CD4-positive, alpha-beta T cell treated with Interleukin-2 at 100 ng/mL for 4 hours (primary cell): ENCODE data around the gene CSGALNACT2.
A peak's percentile ranks its signal among the peaks of the same experiment; 100 is the strongest.

Experiments used
- DNase-seq: peaks from one replicate; pipeline ENCODE4 v3.0.0-alpha.2; 2020; ENCODE audit warnings: low spot score

The CSGALNACT2 gene

DNA sequence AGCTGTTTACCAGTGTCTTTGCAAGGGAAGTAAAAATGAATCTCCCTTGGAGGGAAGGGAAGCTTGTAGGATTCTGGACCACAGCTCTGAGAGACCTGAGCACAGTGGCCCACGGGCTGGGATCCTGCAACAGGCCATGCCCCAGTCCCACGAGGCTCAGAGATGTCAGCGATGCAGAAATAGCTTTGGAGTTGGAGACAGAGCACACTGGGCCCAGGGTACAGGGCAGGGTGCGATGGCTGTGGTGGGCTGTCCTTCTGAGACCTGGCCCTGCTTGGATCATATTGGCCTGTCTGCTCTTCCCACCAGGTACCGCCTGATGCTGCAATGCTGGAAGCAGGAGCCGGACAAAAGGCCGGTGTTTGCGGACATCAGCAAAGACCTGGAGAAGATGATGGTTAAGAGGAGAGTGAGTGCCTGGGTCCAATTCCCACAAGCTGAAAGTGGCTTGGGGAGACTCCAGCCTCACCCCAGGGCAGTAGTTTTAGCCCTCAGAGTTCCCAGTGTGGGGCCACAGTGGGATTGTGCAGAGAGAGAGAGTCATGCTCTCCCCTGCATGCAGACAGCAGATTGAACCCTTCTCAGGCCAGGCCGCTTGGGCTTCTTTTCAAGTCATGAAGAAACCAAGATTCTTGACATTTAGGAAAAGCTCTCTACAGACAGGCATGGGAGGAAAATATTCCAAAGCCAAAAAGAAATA is 13.5 kb upstream of the CSGALNACT2 start:
- DNase-seq = no peak

DNA sequence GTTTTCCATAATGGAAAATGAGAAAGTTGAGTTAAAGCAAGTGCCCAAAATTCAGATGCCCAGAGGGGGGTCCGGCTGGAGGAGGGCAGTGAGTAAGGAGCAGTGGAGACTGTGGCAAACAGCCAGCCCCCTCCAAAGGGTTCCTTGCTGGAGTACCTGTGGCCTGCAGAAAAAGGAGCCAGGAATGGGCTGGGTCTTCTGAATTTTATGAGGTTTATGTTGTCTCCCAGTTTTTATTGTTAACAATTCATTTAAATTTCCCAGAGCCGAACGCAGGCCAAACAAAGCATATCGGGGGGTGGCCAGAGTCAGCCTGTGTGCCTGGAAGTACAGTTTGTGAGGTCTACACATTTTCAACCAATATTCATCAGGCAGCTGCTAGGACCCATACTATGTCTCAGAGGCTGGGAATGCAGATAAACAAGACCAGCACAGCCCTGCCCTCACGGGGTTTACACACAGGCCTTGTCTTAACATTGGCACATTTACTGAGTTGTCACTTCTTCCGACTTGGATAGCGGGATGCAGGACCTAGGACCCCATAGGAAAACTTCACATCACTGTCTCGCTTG is 12.9 kb upstream of the CSGALNACT2 start:
- no peak for DNase-seq

DNA sequence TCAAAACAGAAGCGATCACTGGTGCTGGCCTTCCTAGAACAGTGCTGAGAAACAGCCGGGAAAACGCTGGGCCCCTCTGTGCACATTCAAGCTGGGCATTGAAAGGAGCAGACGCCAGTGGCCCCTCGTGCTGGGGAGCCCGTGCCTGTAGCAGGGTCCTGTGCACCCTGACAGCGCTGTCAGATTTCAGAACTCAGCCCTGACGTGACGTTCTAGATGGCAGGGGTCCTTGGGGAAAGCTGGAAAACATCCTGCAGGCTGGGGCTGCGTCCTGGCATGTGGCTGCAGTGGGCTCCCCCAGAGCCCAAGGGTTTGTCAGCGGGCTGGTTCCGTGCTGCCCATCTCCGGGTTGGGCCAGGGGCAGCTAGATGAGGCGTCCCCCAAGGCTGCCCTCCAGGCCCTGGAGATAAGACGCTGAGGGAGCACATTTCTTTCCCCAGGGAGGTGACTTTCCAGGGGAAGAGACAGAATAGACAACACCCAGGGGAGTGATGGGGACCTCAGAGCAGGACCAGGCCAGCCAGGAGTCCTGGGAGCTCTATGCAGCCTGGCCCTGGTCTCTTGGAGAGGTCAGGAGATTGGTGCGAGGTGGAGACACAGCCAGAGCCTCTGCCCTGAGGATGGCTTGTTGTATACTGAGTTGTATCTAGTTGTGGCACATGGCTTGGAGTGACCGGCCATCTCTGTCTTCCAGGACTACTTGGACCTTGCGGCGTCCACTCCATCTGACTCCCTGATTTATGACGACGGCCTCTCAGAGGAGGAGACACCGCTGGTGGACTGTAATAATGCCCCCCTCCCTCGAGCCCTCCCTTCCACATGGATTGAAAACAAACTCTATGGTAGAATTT is 12.1 kb upstream of the CSGALNACT2 start:
- DNase-seq = no peak

DNA sequence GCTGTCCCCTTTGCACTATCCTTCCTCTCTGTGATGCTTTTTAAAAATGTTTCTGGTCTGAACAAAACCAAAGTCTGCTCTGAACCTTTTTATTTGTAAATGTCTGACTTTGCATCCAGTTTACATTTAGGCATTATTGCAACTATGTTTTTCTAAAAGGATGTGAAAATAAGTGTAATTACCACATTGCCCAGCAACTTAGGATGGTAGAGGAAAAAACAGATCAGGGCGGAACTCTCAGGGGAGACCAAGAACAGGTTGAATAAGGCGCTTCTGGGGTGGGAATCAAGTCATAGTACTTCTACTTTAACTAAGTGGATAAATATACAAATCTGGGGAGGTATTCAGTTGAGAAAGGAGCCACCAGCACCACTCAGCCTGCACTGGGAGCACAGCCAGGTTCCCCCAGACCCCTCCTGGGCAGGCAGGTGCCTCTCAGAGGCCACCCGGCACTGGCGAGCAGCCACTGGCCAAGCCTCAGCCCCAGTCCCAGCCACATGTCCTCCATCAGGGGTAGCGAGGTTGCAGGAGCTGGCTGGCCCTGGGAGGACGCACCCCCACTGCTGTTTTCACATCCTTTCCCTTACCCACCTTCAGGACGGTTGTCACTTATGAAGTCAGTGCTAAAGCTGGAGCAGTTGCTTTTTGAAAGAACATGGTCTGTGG is 11.4 kb upstream of the CSGALNACT2 start:
- no peak for DNase-seq

DNA sequence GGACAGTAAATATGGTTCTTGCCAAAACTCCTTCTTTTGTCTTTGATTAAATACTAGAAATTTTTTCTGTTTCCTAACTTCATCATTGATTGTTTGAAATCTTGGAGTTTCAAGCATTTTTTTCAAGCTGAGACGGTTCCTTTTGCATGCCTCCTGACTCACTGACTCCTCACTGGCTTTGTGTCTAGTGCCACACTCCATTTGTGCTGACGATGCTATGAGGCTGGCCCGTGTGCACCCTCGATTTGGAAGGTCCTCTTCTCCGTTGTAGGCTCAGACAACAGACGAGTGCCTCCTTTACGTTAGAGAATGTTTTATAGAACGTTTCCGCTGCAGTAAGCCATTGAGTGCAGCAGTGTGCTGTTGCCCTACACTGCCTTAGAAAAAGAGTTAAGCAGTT is 10.8 kb upstream of the CSGALNACT2 start:
- DNase-seq = no peak

DNA sequence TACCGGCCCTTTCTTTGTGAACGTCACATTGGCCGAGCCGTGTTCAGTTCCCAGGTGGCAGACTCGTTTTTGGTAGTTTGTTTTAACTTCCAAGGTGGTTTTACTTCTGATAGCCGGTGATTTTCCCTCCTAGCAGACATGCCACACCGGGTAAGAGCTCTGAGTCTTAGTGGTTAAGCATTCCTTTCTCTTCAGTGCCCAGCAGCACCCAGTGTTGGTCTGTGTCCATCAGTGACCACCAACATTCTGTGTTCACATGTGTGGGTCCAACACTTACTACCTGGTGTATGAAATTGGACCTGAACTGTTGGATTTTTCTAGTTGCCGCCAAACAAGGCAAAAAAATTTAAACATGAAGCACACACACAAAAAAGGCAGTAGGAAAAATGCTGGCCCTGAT is 9.9 kb upstream of the CSGALNACT2 start:
- DNase-seq = no peak

DNA sequence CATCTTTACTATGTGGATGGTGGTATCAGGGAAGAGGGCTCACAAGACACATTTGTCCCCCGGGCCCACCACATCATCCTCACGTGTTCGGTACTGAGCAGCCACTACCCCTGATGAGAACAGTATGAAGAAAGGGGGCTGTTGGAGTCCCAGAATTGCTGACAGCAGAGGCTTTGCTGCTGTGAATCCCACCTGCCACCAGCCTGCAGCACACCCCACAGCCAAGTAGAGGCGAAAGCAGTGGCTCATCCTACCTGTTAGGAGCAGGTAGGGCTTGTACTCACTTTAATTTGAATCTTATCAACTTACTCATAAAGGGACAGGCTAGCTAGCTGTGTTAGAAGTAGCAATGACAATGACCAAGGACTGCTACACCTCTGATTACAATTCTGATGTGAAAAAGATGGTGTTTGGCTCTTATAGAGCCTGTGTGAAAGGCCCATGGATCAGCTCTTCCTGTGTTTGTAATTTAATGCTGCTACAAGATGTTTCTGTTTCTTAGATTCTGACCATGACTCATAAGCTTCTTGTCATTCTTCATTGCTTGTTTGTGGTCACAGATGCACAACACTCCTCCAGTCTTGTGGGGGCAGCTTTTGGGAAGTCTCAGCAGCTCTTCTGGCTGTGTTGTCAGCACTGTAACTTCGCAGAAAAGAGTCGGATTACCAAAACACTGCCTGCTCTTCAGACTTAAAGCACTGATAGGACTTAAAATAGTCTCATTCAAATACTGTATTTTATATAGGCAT is 9.1 kb upstream of the CSGALNACT2 start:
- peak; percentile 53 for DNase-seq

DNA sequence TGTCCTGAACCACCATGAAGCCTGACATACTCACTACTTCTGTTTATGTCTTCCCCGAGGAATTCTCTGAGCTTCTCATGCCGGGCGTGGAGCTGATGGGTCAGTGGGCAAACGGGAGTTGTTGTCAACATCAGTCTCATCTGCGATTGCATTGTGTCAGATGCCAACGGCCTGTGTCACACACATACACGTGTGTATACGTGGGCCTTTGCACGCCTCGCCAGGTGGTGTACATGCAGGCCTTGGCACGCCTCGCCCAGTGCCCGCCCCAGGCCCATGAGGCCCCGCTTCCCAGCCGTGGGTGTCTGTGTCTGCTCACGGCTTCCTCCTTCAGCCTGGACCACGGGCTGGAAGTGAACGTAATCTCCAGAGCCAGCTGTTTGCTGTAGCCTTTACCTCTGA is 7.5 kb upstream of the CSGALNACT2 start:
- DNase-seq = no peak

DNA sequence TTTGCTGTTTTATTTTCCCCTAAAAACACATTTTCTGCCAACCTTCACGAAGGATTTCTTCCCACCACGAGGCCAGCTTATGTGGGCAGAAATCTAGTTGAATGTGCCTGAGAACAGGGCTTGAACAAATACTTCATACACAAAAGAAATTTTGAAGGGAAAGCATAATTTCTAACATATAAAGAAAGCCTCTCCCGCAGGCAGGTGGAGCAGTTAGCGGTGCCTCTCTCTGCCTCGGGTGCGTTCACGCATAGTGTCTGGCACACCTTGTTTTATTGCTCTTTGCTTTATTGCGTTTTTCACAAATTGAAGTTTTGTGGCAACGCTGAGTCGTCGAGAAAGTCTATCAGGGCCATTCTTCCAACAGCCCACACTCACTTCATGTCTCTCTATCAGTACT is 7.0 kb upstream of the CSGALNACT2 start:
- DNase-seq = no peak

DNA sequence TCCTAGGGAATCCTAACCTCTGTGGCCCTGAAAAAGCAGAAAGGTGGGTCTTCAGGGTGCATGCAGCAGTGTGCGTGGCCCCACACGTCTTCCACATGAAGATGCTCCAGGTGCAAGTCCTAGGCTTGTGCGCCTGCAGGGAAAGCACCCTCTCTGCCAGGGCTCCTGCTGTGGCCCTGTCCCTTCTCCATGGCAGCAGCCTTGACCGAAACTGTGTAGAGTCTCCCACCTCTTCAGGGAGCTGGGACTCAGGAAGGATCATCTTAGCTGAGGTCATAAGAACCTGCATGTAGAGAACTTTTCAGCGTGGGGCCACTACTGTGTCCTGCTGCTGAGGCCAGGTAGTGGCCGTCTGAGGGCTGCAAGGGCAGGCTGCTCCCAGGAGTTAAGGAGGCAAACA is 6.3 kb upstream of the CSGALNACT2 start:
- DNase-seq = no peak

DNA sequence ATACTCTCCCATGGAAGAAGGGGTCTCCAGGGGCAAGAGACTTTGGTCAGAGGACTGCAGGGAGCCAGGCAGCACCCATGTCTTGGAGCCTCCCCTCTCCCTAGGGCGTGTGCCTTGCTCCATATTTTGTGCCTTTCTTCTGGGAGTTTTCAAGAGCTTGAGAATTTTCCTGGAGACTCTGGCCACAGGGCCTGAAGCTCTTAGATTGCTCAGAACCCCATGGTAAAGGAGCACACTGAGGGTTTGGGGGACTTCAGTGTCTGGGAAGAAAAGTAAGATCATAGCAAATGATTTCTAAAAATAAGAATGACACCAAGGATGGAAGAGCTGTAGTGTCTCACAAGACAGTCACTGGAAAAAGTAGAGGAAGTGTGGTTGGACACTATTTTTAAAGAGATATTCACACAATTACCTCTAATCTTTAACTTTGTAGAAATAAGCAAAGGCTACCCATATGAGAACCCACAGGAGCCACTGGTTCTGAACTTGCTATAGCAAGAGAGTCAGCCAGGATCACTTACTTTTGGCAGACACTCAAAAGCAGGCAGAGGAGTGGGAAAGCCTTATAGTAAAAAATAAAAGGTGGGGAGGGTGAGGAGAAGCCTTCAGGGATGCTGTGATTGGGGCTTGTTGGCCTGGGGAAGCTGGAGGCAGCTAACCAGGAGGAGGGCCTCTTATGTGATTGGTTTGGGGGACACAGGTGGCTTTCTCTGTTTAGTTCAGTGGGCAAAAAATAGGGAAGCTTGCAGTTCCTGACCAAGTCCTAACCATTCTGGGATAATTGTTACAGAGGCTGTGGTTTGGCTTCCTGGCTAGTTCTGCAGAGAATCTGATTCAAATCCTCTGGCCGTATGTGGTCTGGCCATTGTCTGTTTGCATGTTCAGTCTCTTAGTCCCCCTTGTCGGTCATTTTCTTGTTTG is 5.1 kb upstream of the CSGALNACT2 start:
- DNase-seq = no peak

DNA sequence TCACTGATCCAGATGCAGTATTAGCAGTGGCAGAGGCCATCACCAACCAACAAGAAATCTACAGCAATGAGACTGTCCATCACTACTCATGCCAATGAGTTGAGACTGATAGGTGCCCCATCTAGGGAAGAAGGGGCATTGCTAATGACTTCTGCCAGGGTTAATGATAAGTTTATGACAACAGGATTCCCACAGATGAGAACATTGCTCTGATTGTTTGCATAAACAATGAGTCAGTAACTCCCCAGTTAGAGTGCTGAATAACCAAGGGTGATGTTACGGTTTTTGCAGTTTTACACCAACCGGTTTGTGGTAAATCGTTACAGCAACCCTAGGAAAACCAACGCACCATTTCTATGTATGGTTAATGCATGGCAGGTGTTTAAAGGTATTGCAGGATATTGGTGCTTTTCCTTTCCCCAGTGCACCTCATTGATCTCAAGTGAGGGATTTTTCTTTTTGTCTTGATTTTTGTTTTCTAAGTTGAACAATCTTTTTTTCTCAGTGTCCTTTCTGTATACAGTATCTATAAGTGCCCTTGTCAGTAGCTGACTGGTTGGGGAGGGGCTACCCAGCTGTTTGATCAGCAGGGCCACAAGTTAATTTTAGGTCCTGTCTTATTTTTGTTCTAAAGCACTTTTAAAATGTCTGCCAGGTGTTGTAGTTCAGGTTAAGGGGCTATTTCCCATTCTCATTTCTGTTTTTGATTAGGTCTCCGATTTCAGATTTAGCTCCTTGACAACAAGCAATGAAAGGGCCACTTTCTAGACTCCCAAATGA is 3.9 kb upstream of the CSGALNACT2 start:
- DNase-seq = no peak

DNA sequence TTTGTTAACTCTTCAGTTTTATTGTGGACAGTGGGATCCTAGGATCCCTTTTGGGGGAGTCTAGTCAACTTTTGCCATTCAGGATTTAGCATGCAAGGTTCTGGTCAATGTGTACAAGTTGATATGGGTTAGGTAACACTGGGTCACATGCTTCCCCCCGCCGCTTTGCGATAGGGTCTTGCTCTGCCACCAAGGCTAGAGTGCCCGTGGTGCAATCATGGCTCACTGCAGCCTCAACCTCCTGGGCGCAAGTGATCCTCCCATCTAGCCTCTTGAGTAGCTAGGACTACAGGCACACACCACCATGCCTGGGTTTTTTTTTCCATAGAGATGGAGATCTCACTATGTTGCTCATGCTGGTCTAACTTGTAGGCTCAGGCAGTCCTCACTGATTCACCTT is 3.2 kb upstream of the CSGALNACT2 start:
- no peak for DNase-seq

DNA sequence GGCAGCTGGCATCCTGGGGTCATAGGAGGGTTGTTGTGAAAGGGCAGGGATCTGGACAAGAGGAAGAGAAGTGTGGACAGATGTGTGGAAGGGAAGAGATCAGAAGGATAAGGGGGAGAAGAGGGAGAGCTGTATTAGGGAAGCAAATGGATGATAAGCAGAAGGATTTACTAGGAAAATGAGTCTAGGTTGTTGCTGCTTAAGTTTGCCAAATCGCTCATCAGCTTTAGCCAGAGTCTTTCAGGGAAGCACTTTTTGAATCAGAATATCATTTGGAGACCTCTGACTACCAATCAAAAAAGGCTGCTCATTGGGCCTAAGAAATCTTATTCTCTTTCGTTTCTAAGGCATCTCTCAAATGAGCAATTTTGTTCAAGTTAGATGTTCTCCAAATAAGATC is 2.6 kb upstream of the CSGALNACT2 start:
- DNase-seq = no peak

DNA sequence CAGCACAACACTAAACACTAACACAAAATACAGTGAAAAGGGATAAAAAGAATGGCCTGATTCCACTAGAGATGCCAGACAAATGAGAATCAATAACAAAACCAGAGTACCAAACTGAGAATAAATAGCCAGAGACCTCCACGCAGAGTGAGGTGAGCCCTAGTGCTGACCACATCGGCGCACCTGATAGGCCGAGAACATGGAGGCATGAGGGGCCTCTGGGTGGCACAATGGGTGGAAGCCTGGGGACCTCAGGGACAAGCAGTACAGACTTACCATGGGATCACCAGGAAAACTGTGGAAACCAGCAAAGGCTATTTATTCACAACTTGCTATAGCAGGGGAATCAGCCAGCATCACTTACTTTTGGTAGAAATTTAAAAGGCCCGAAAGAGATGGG is 1.8 kb upstream of the CSGALNACT2 start:
- no peak for DNase-seq

DNA sequence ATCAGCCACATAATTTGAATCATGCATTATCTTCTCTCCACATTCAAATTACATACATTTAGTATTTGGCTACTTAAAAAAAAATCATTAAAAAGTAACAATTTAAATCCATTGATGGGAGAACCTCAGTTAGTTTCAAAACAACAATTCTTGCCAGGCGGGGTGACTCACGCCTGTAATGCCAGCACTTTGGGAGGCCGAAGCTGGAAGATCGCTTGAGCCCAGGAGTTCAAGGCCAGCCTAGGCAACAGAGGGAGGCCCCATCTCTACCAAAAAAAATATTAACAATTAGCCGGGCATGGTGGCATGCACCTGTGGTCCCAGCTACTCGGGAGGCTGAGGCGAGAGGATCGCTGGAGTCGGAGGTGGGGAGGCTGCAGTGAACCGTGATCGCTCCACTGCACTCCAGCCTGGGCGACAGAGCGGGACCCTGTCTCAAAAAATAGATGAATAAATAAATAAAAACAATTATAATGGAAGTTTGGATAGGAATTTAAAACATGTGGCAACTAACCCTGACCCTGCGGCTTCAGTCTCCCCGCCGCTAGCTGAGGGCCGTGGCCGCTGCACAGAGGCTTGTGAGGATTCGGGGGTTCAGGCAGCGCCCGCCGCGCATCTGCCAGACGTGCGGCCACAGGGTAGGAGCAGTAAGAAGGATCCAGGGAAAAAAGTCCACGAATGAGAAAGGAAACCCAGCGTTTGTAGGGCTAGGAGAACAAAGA is 1.1 kb upstream of the CSGALNACT2 start:
- DNase-seq = no peak

DNA sequence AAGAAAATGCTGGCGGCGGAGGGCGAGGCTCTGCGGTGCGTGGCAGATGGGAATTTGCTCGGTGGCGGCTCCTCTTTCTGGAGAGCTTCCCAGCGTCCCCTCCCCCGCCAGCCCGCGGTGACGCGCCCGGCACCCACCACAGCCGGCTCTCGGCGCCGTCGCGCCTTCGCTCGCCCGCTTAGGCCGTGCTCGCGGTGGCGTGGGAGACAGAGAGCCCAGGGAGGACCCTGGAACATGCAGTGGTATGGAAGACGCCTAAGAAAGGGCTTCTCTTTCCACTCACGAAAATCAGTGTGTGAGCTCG is 576 bp upstream of the CSGALNACT2 start:
- peak; percentile 18 for DNase-seq

DNA sequence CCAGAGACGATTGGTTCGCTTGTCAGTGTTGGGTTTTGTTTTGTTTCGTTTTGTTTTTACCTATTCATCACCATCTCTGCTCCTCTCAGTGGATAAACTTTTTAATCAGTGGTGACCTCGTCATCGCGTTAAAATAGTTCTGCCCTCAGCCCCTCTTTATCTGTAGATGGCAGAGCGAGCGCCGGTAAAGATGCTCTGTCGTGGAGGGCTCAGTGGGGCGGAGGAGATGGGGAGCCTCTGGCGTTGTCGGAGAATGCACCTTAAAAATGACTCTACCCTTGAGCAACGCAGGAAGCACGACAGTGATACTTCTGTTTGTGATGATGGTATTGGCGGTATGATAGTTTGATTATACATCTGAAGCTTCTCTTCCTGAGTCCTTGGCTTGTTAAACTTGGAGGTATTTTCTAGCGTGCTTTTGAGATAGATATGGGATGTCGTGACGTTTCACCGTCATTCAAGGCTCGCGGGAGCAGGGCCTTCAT is 554 bp downstream of the CSGALNACT2 start:
- peak; percentile 71 for DNase-seq

DNA sequence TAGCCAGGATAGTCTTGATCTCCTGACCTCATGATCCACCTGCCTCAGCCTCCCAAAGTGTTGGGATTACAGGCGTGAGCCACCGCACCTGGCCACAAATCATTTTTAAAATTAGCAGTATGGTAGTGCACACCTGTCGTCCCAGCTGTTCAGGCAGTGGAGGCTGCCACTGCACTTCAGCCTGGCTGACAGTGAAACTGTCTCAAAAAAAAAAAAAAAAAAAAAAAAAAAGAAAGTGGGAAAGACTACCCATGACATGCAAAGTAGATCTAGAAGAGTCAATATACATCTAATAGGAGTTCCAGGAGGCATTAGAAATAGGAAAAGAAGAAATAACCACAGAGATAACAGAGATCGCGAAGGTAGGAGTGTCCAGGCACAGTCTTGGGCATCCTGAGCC is 3.2 kb downstream of the CSGALNACT2 start:
- DNase-seq = no peak
